HepG2 (cell line): ENCODE results near the gene LXN. TPM values are rescaled to one million over a fixed set of nuclear protein-coding genes. Genes with fewer than 3 reads are reported as not detected.

Source experiments
- ATAC-seq: fragments of 200-7000 bp; cut with Tn5 transposase; 3 replicates; pipeline ENCODE4 v1.9.1; 2020; ENCODE audit warnings: mild to moderate bottlenecking, moderate library complexity
- BruUV-seq: library from RNA; stranded (reverse); fragments of 400-500 nt; replicated peaks from 2 replicates; lab custom pipeline; 2021; lab: Mats Ljungman, UMichigan
- CTCF ChIA-PET: fragments of 300-600 bp; formaldehyde crosslinking; extraction: SDS; loops from one replicate; lab custom pipeline; 2021; ENCODE audit warnings: low total read pairs, inconsistent platforms, low intra/inter-chr PET ratio; lab: Yijun Ruan, JAX
- POLR2A ChIA-PET: fragments of 350-600 bp; sonication (Branson Sonifier 250); formaldehyde crosslinking; loops from one replicate; lab custom pipeline; 2020; ENCODE audit warnings: antibody characterized with exemption, inconsistent platforms; lab: Yijun Ruan, JAX
- DNase-seq: peaks from one replicate; pipeline ENCODE4 v3.0.0-alpha.2; 2015; ENCODE audit warnings: low spot score
- FAIRE-seq: peaks from 3 replicates; lab custom pipeline; 2011; peaks lifted over from hg19 to GRCh38; lab: Jason Lieb, UNC
- H2AFZ ChIP-seq: one replicate; pipeline ENCODE4 v1.6.1; 2011; ENCODE audit warnings: low read length, inconsistent platforms
- H3K27ac ChIP-seq: fragments of 300-600 bp; 3 replicates; pipeline ENCODE4 v1.8.0; 2011; ENCODE audit warnings: mixed run types, mild to moderate bottlenecking, mixed read lengths, low read length, inconsistent platforms; ENCODE audit not compliant: insufficient read depth; ENCODE audit errors: extremely low read length
- H3K27me3 ChIP-seq, 2 experiments: fragments of 200-600 bp in 1 of 2; 2 replicates in 1 of 2; 3 replicates in 1 of 2; pipeline versions ENCODE4 v1.6.0 to v1.8.0; 2011; ENCODE audit warnings: low read length in 2 of 2, mild to moderate bottlenecking in 2 of 2, moderate library complexity in 2 of 2, inconsistent platforms in 1 of 2; ENCODE audit not compliant: insufficient read depth in 2 of 2, control insufficient read depth in 1 of 2
- H3K36me3 ChIP-seq, 2 experiments: fragments of 200-600 bp in 1 of 2; replicated peaks in 1 of 2; 2 replicates in 1 of 2; 3 replicates in 1 of 2; pipeline versions ENCODE4 v1.5.1 to v1.8.0; 2011; ENCODE audit warnings: low read length in 2 of 2, inconsistent platforms in 1 of 2; ENCODE audit not compliant: insufficient read depth in 2 of 2, control insufficient read depth in 1 of 2
- H3K4me1 ChIP-seq: 2 replicates; pipeline ENCODE4 v1.5.1; 2012; ENCODE audit warnings: low read length, inconsistent platforms; ENCODE audit not compliant: insufficient read depth
- H3K4me2 ChIP-seq: 2 replicates; pipeline ENCODE4 v1.6.0; 2011; ENCODE audit warnings: low read depth, low read length, inconsistent platforms
- H3K4me3 ChIP-seq, 3 experiments: fragments of 200-600 bp in 1 of 3; sonication (generic), shearing (Covaris generic) in 1 of 3; replicated peaks in 1 of 3; 2 replicates each; pipeline ENCODE4 v1.5.1; 2011 to 2016; ENCODE audit warnings: low read length in 3 of 3, inconsistent platforms in 2 of 3, low read depth in 2 of 3, mild to moderate bottlenecking in 2 of 3, control low read depth in 1 of 3, mixed read lengths in 1 of 3; ENCODE audit not compliant: insufficient read depth in 1 of 3
- H3K79me2 ChIP-seq: one replicate; pipeline ENCODE4 v1.6.1; 2011; ENCODE audit warnings: low read length, inconsistent platforms; ENCODE audit not compliant: insufficient read depth
- H3K9ac ChIP-seq: 2 replicates; pipeline ENCODE4 v1.6.0; 2011; ENCODE audit warnings: mild to moderate bottlenecking, low read depth, low read length, inconsistent platforms; ENCODE audit not compliant: insufficient read depth
- H3K9me3 ChIP-seq: 2 replicates; pipeline ENCODE4 v1.5.1; 2012; ENCODE audit warnings: mild to moderate bottlenecking, low read length
- H4K20me1 ChIP-seq: 2 replicates; pipeline ENCODE4 v1.6.0; 2011; ENCODE audit warnings: inconsistent platforms, mild to moderate bottlenecking, low read length, moderate library complexity; ENCODE audit not compliant: insufficient read depth
- AGO1 ChIP-seq: fragments of 200-400 bp; formaldehyde crosslinking; IDR thresholded peaks from 2 replicates; pipeline ENCODE4 v1.6.1; 2017; ENCODE audit warnings: mild to moderate bottlenecking, low read depth, low read length, moderate library complexity; ENCODE audit not compliant: poor library complexity, severe bottlenecking
- FIP1L1 ChIP-seq: fragments of 200-400 bp; formaldehyde crosslinking; IDR thresholded peaks from 2 replicates; pipeline ENCODE4 v1.6.1; 2018; ENCODE audit warnings: low read depth, mild to moderate bottlenecking, low read length, moderate library complexity, borderline replicate concordance; ENCODE audit not compliant: insufficient read depth
- MAFF ChIP-seq: IDR thresholded peaks from 2 replicates; pipeline ENCODE4 v1.6.1; 2011; ENCODE audit warnings: low read depth, low read length, improper control_type of control experiment
- MAFK ChIP-seq, 2 experiments: IDR thresholded peaks in 1 of 2; conservative IDR thresholded peaks in 1 of 2; 2 replicates each; pipeline ENCODE4 v1.6.1; 2011; ENCODE audit warnings: improper control_type of control experiment in 2 of 2, low read length in 2 of 2
- NFIC ChIP-seq: IDR thresholded peaks from 2 replicates; pipeline ENCODE4 v1.6.1; 2012; ENCODE audit warnings: mild to moderate bottlenecking, low read length, inconsistent platforms
- REPIN1 ChIP-seq: sonication (generic); formaldehyde crosslinking; IDR thresholded peaks from 2 replicates; pipeline ENCODE4 v1.8.0; 2022; ENCODE audit warnings: missing genetic modification reagents, low read depth, mild to moderate bottlenecking, borderline replicate concordance
- WGBS: methylation state at CpG from one replicate; pipeline ENCODE4 v1.1.6; 2017; ENCODE audit warnings: low lambda C conversion rate; 5-methylcytosine and 5-hydroxymethylcytosine counted together
- in situ Hi-C: cut with HindIII; loops from 2 replicates; pipeline ENCODE4 v1.10.0; 2017; ENCODE audit warnings: low pct_unique_long_range_greater_than_20kb; ENCODE audit not compliant: extremely low pct_ligation_motif_present
- intact Hi-C: fragments of 100-400 bp; cut with micrococcal nuclease; formaldehyde crosslinking; loops from one replicate; pipeline ENCODE4 v1.10.0; 2022; ENCODE audit not compliant: unreplicated experiment
- polyA plus RNA-seq, 8 experiments: library from polyadenylated mRNA; depleted of rRNA in 3 of 8; stranded (reverse) in 7 of 8; unstranded in 1 of 8; fragments of >200 nt; fragmentation: Illumina TruSeq in 4 of 8; extraction: Trizol in 4 of 8; gene quantifications; 2 replicates each; pipeline versions ENCODE4 v1.2.1 to v1.2.3, GENCODE V29; 2011 to 2016; ENCODE audit warnings: low read depth in 4 of 8, missing spikeins in 1 of 8, mixed read lengths in 1 of 8; ENCODE audit not compliant: insufficient read depth in 1 of 8
- total RNA-seq, 5 experiments: library from RNA; depleted of rRNA; stranded (reverse); fragments of >200 nt; fragmentation: Illumina TruSeq; extraction: Trizol; gene quantifications; 2 replicates each; pipeline ENCODE4 v1.2.3, GENCODE V29; 2016; ENCODE audit warnings: low read depth in 1 of 5
- TF ChIP-seq, protein P1 (sequence below): sonication (generic); formaldehyde crosslinking; IDR thresholded peaks from 2 replicates; pipeline ENCODE4 v1.5.1; 2020; ENCODE audit warnings: mild to moderate bottlenecking, missing genetic modification reagents, moderate library complexity

The LXN gene
- total and polyA plus RNA-seq, 2 of the 13 experiments (the other 11 are each of a cell fraction or from before 2014, with no cell fraction given) = not detected

DNA sequence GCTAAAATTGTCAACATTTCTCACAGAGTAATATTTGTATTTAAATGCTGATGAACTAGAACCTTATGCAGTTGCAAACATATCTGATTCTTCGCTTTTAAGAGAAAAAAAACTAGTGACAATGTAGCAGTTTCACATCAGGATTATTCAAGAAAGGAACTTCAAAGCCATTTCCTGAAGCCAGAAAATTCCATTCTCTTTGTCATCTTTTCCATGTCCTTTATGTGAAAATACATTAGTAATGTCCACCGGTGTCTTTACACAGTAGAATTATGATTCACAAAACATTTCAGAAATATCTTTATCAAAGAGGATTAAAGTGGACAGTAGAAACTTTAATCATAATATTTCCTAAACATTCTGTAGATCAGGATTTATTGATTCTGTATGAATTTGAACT is 12.7 kb upstream of the LXN start (continued):
- no peak for TF ChIP-seq NFIC
- no peak for TF ChIP-seq REPIN1 (CRISPR knock-in tag)
- TF ChIP-seq, protein P1, sequence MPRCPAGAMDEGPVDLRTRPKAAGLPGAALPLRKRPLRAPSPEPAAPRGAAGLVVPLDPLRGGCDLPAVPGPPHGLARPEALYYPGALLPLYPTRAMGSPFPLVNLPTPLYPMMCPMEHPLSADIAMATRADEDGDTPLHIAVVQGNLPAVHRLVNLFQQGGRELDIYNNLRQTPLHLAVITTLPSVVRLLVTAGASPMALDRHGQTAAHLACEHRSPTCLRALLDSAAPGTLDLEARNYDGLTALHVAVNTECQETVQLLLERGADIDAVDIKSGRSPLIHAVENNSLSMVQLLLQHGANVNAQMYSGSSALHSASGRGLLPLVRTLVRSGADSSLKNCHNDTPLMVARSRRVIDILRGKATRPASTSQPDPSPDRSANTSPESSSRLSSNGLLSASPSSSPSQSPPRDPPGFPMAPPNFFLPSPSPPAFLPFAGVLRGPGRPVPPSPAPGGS = no peak

DNA sequence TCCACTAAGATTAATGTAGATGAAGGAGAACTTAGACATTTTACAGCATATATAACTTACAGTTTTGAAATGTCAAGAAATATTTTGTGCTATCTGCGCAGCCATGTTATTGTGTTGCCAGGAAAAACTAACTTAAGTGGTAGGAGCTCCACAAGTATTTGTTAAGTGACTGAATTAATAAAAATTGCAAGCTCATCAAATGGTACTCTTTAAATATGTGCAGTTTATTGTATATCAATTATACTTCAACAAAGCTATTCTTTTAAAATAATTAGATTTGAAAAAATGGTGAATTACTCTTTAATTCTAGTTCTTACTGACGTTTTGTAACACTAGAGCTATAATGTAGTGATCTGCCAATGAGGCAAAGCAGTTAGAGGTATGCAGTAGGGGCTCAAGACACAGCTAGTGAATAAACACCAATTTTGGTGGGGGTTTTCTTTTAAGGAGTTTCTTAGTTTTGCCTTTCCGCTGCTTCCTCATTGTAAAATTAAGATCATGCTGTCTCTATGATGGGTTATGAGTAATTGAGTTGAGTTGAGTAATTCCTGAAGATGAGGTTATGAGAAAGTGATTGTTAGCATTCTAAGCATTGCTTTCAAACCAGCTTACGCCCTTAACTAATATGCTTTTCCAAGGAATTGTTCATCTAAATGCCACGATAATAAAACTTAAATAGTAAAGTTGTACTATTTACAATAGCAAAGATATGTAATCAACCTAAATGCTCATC is 10.9 kb upstream of the LXN start:
- BruUV-seq = no TSS peak
- in situ Hi-C loops (no loop called here), intact Hi-C loops (no loop called here)
- Histone ChIP-seq H3K4me1 (no peaks in the 10 kb centered on the region), H3K9me3 (no peaks in the 10 kb centered on the region), H2AFZ (no peak overlapping the region), H3K4me2 (no peak overlapping the region), H3K36me3 (peaks cover 1 to 5% of the 10 kb centered on the region in 2 experiments; a peak in 3 of 5 replicates), H3K79me2 (no peaks in the 10 kb centered on the region), H3K27me3 (no peaks in the 10 kb centered on the region), H4K20me1 (no peaks in the 10 kb centered on the region), H3K27ac (no peak overlapping the region), H3K4me3 (no peak overlapping the region), H3K9ac (no peak overlapping the region)
- ChIA-PET POLR2A (no interaction called here), CTCF (no interaction called here)
- 95% methylated on average over 5 of the region's 5 CpGs for WGBS
- no peak for TF ChIP-seq FIP1L1
- TF ChIP-seq AGO1 = no peak
- TF ChIP-seq MAFK (conservative IDR thresholded peaks at IDR 0.05 in 1 of 2, IDR thresholded peaks at IDR 0.05 in 1 of 2; ENCODE audit: low read length in 2 of 2) = peak; percentile 63 to 88
- TF ChIP-seq MAFF = peak; percentile 77
- FAIRE-seq (no peak), DNase-seq (no peak), ATAC-seq (no peak)
